NT2/D1 (cell line): ENCODE data around the gene MTERF1.

ENCODE experiments used
- YY1 ChIP-seq: IDR thresholded peaks from 2 replicates; pipeline ENCODE4 v1.6.1; 2011; ENCODE audit not compliant: insufficient read length, insufficient read depth
- ZNF274 ChIP-seq: IDR thresholded peaks from 2 replicates; pipeline ENCODE4 v1.6.1; 2011; ENCODE audit warnings: mild to moderate bottlenecking, low read depth, low read length

DNA sequence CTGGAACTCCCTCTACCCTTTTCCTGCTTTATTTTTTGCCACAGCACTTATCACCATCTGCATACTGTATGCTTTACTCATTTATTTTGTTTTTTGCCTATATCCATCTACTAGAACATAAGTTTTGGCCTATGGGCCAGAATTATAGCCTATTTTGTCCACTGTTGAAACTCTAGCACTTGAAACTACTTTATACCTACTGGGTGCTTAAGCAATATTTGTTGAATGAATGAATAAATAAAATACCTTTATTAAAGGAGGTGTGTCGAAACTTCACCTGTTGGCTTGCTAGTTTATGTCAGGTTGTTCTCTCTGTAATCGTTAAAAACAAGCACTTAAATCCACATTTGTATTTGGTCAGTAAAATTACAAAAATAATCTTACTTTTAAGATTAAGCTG lies 53.3 kb downstream of the MTERF1 start:
- TF ChIP-seq ZNF274 (no peak), YY1 (no peak)
